Testis (tissue), 2 donors: ENCODE data around the gene ANKRD33.

Experiments used
- POLR2A ChIP-seq: fragments of 450-650 bp; IDR thresholded peaks from one replicate; pipeline ENCODE4 v1.6.1; 2017; ENCODE audit warnings: antibody characterized with exemption, mild to moderate bottlenecking, moderate library complexity
- TF ChIP-seq, protein P1 (sequence below), 3 experiments: fragments of 450-650 bp in 2 of 3; fragments of 200-600 bp in 1 of 3; sonication (generic) in 1 of 3; IDR thresholded peaks; one replicate each; pipeline ENCODE4 v1.5.1; 2016 to 2019; ENCODE audit warnings: antibody characterized with exemption in 3 of 3, mild to moderate bottlenecking in 2 of 3, moderate library complexity in 1 of 3

DNA sequence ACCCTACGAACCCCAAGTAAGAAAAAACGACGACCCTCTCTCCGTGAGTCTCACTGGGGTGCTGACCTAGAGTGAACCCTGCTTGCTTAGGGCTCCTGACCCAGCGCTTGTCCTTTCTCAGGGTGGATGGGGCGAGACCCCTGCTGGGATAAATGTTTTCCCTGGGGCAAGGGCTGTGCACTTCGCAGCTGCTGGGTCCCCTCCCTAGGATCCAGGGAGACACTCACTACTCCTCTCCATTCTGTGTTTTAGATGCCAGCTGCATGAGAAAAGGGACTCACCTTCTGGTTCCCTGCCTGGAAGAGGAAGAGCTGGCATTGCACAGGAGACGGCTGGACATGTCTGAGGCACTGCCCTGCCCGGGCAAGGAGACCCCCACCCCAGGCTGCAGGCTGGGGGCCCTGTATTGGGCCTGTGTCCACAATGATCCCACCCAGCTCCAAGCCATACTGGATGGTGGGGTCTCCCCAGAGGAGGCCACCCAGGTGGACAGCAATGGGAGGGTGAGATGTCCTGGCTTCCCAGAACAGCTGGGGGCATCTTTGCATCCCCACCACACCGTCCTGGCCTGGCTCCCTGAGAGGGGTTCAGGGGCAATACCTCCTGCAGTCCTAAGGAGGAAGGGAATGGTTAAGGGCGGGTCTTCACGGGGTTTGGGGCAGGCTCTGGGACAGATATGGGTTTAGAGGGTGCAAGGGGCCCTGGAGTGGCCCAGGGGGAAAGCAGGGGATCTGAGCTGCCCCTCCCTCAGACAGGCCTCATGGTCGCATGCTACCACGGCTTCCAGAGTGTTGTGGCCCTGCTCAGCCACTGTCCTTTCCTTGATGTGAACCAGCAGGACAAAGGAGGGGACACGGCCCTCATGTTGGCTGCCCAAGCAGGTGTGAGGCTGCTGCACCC, 663 bp downstream of the ANKRD33 start:
- TF ChIP-seq, protein P1, sequence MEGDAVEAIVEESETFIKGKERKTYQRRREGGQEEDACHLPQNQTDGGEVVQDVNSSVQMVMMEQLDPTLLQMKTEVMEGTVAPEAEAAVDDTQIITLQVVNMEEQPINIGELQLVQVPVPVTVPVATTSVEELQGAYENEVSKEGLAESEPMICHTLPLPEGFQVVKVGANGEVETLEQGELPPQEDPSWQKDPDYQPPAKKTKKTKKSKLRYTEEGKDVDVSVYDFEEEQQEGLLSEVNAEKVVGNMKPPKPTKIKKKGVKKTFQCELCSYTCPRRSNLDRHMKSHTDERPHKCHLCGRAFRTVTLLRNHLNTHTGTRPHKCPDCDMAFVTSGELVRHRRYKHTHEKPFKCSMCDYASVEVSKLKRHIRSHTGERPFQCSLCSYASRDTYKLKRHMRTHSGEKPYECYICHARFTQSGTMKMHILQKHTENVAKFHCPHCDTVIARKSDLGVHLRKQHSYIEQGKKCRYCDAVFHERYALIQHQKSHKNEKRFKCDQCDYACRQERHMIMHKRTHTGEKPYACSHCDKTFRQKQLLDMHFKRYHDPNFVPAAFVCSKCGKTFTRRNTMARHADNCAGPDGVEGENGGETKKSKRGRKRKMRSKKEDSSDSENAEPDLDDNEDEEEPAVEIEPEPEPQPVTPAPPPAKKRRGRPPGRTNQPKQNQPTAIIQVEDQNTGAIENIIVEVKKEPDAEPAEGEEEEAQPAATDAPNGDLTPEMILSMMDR (IDR thresholded peaks at IDR 0.05): no peak
- TF ChIP-seq POLR2A: no peak
